ENCODE data around the gene UAP1.
"Not testable (repeated sequence)": the region's sequence is repeated elsewhere in the genome, so short reads cannot be mapped to it uniquely, and the experiment has no call there.

UAP1 gene

GRCh38 chr1:162587761-162588260 is 26.3 kb downstream of the UAP1 start:
- TF ChIP-seq CTCF (IDR thresholded peaks at IDR 0.05; ENCODE audit: control insufficient read depth, extremely low read depth, insufficient read depth), result no peak
- no peak for DNase-seq (ENCODE audit: low read depth)
- no peak overlapping the region for H3K4me3 ChIP-seq (ENCODE audit: low read depth, low read length)

GRCh38 chr1:162590101-162590500 is 28.6 kb downstream of the UAP1 start:
- no peak overlapping the region for H3K4me3 ChIP-seq (ENCODE audit: low read depth, low read length)
- no peak for TF ChIP-seq CTCF (IDR thresholded peaks at IDR 0.05; ENCODE audit: control insufficient read depth, extremely low read depth, insufficient read depth)
- no peak for DNase-seq (ENCODE audit: low read depth)

- TF ChIP-seq CTCF (IDR thresholded peaks at IDR 0.05; ENCODE audit: control insufficient read depth, extremely low read depth, insufficient read depth), result no peak
- DNase-seq (ENCODE audit: low read depth), result no peak
- no peak overlapping the region for H3K4me3 ChIP-seq (ENCODE audit: low read depth, low read length)
These were observed 29.2 kb downstream of the UAP1 start for GRCh38 chr1:162590686-162591085.

- no peak for DNase-seq (ENCODE audit: low read depth)
- no peak for TF ChIP-seq CTCF (IDR thresholded peaks at IDR 0.05; ENCODE audit: control insufficient read depth, extremely low read depth, insufficient read depth)
- H3K4me3 ChIP-seq (ENCODE audit: low read depth, low read length), result no peak overlapping the region
These were observed 35.1 kb downstream of the UAP1 start for GRCh38 chr1:162596514-162597170.

GRCh38 chr1:162599451-162599850 is 37.9 kb downstream of the UAP1 start:
- DNase-seq (ENCODE audit: low read depth), result no peak
- no peak for TF ChIP-seq CTCF (IDR thresholded peaks at IDR 0.05; ENCODE audit: control insufficient read depth, extremely low read depth, insufficient read depth)
- no peak overlapping the region for H3K4me3 ChIP-seq (ENCODE audit: low read depth, low read length)

GRCh38 chr1:162603117-162603516 is 41.6 kb downstream of the UAP1 start:
- DNase-seq (ENCODE audit: low read depth), result not testable (repeated sequence)

GRCh38 chr1:162605225-162605927 is 43.9 kb downstream of the UAP1 start:
- no peak for DNase-seq (ENCODE audit: low read depth)
- H3K4me3 ChIP-seq (ENCODE audit: low read depth, low read length), result no peak overlapping the region
- no peak for TF ChIP-seq CTCF (IDR thresholded peaks at IDR 0.05; ENCODE audit: control insufficient read depth, extremely low read depth, insufficient read depth)

More at GRCh38 chr1:162603117-162603516, 41.6 kb downstream of the UAP1 start:
- not testable (repeated sequence) for H3K4me3 ChIP-seq (ENCODE audit: low read depth, low read length)

Data from LNCaP clone FGC (cell line).